Erythroblast (primary cell): ENCODE measurements around the gene TGFBR1.

Experiments
- DNase-seq, 2 experiments: peaks; one replicate each; lab custom pipeline; 2025; lab: John Stamatoyannopoulos, UW
- GATA1 ChIP-seq: IDR thresholded peaks from 2 replicates; pipeline ENCODE4 v1.6.1; 2011; ENCODE audit warnings: low read depth, mild to moderate bottlenecking, control low read depth, low read length, moderate library complexity
- POLR2A ChIP-seq: IDR thresholded peaks from 2 replicates; pipeline ENCODE4 v1.6.1; 2011; ENCODE audit warnings: mild to moderate bottlenecking, low read length

The TGFBR1 gene

DNA sequence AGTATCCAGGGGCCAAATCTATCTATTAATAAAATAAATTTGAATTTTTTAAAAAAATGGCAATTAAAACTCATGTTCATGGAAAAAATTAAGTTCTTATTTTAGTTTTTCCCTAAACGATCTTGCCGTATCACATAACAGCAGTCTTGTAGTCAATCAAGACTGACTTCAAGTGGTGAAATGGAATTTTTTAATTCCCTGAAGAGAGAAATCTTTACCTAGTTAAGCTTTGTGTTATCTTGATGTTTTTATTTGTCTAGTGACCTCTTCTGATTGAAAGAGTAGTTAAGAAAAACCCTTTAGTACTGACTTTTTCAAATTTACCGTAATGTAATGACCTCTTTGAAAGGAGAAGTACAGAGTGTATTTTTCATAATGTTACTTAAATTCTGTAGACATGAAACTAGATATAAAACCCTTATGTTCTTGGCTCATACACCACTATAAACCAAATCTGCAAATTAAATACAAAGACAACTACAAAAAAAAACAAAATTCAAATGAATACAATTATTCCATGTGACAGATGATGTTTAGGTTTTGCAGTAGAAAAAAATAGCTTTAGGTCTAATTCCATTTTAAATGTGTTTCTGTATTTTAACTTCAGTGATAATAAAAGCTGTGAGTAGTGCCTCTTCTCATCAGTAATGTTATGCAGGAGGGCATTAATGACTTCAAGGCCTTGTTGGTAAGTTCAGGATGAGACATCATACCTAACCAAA, 19.8 kb downstream of the TGFBR1 start:
- no peak for DNase-seq

GRCh38 chr9:99125446-99125845, 20.5 kb downstream of the TGFBR1 start:
- no peak for DNase-seq
- TF ChIP-seq POLR2A (no peak), GATA1 (no peak)

More for the DNA sequence above, 19.8 kb downstream of the TGFBR1 start:
- no peak for TF ChIP-seq GATA1
- TF ChIP-seq POLR2A = no peak

GRCh38 chr9:99126312-99126711, 21.4 kb downstream of the TGFBR1 start:
- no peak for DNase-seq
- TF ChIP-seq POLR2A (no peak), GATA1 (no peak)

GRCh38 chr9:99127356-99128132, 22.6 kb downstream of the TGFBR1 start:
- DNase-seq = no peak

GRCh38 chr9:99128133-99128406, 23.2 kb downstream of the TGFBR1 start:
- no peak for DNase-seq
- no peak for TF ChIP-seq POLR2A
- TF ChIP-seq GATA1 = no peak

More at GRCh38 chr9:99127356-99128132, 22.6 kb downstream of the TGFBR1 start:
- TF ChIP-seq GATA1 (no peak), POLR2A (no peak)

DNA sequence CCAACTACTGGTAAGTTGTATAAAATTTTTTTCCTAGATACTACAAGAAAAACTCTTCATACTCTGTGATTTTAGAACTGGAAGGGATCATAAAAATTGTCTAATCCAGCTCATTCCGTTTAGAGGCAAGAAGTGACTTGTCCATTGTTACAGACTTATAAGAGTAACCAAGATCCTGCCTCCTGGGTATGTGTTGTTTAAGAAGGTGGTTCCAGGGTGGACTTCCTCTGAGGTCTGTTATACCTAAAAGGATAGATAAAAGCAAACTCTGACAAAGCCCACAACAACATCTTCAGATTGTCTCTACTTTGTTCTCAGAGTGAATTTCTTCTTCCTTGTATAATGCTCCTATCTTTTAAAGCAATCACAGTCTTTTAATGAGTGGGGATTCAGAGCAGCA, 24.2 kb downstream of the TGFBR1 start:
- no peak for DNase-seq

DNA sequence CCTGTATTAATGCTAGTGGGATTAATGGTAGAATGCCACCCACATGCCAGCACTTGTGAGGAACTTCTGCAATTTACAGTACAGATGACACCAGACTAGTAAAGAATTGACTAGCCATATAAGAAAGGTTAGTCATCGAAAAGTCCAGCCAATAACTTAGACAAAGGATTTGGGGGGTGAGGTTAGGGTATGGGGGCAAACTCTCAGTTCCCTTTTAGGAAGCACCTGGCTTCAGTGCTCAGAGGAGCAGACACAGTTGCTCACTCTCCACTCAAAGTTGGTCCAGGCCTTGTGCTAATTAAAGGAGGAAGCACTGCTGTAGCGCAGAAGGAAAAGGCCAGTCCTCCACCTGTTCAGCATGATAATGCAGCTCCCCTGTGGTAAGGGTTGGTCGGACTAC, 25.2 kb downstream of the TGFBR1 start:
- no peak for DNase-seq
- no peak for TF ChIP-seq POLR2A
- TF ChIP-seq GATA1 = no peak

More for the DNA sequence above, 24.2 kb downstream of the TGFBR1 start:
- TF ChIP-seq POLR2A (no peak), GATA1 (no peak)

DNA sequence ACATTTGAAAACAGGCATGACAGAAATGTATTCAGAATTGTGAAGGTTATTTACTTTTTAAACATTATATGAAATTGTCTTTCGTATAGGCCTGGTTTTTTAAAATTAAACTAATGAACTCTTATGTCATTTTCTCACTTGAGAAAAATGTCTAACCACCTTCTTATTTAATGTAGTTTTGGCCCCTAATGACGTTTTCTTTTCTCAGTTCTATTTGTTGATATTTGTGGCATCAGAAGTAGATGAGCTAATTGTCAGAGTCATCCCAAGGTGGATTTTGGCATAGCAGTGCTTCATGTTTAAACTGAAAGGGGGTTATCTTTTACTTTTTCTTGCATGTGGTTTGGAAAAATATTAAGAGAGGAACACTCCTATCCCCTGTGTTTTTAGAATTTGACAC, 28.2 kb downstream of the TGFBR1 start:
- TF ChIP-seq POLR2A = no peak
- no peak for TF ChIP-seq GATA1
- no peak for DNase-seq

- DNase-seq = no peak
- TF ChIP-seq GATA1 = no peak
- no peak for TF ChIP-seq POLR2A
These were observed 30.0 kb downstream of the TGFBR1 start for GRCh38 chr9:99134893-99135341.

DNA sequence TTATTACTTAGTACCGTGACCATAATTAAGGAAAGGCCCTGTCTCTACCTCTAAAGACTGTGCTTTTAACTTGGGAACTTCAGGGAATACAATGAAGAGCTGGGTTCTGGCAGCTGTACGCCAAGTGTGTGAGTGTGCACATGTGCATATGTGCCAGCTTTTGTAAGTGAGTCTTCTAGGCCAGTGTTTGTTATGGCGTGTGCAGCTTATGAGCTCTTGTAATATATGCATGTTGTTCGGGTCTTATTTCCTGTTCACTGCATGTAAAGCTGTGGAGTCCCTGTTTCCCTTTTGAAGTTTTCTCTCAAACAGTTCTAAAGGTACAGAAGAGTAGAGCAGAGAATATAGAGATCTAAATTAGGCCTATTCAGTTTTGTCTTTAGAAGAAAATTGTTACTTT, 30.5 kb downstream of the TGFBR1 start:
- TF ChIP-seq GATA1 (no peak), POLR2A (no peak)

DNA sequence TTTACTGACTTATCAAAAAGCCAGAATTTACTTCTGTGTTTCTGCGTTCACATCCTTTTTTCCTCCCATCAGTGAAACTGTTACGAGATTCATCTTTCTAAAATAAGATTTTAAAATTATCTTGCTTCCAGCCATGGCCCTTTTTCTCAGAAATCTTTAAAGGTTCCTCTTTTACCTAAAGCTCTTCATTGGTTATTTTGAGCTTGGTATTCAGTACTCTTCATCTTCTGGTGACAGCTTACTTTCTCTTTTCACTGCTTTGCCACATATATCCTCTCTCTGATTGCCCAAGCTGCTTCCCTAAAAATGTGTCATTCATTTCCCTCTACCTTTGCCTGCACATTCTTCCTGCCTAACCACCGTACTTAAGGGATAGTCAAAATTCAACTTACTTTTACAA, 32.3 kb downstream of the TGFBR1 start:
- no peak for DNase-seq

More for the DNA sequence above, 30.5 kb downstream of the TGFBR1 start:
- no peak for DNase-seq

GRCh38 chr9:99137891-99138290, 33.0 kb downstream of the TGFBR1 start:
- TF ChIP-seq GATA1 = no peak
- no peak for TF ChIP-seq POLR2A

More for the DNA sequence above, 32.3 kb downstream of the TGFBR1 start:
- no peak for TF ChIP-seq GATA1
- TF ChIP-seq POLR2A = no peak

DNA sequence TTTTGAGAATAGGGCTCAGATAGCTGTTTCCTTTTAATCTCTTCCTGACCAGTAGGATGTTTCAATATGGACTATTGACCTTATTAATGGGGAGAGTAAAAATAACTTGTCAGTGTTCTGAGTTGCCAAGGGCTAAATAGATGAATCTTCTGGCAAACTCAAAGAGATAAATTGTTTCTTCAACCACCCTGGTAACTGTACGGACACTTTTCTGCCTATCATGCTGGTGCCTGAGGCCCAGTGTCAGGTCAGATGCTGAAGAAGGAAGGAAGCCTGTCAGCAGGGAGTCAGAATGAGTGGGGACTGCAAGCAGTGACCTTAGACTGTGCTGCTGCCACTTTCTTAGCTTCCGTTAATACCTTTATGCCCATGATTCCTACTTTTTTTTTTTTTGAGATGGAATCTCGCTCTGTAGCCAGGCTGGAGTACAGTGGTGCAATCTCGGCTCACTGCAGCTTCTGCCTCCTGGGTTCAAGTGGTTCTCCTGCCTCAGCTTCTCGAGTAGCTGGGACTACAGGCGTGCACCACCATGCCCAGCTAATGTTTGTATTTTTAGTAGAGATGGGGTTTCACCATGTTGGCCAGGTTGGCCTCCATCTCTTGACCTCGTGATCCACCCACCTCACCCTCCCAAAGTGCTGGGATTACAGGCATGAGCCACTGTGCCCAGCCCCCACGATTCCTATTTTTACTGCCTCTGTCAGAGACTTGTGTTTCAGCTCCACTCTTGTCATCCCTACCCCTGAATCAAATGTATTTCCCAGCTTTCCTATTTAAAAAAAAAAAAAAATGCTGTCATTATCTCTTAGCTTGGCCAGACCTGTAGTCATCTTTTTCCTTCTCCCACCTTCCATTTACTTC, 33.7 kb downstream of the TGFBR1 start:
- DNase-seq = no peak
- TF ChIP-seq POLR2A = no peak
- no peak for TF ChIP-seq GATA1

More at GRCh38 chr9:99137891-99138290, 33.0 kb downstream of the TGFBR1 start:
- DNase-seq = no peak
